PFSK-1 (cell line): Measurements from ENCODE around the gene PIAS4.

Experiments used
- POLR2AphosphoS5 ChIP-seq: IDR thresholded peaks from 2 replicates; pipeline ENCODE4 v1.6.1; 2012; ENCODE audit warnings: low read depth, mild to moderate bottlenecking, control low read depth, low read length, moderate library complexity
- REST ChIP-seq, 2 experiments: IDR thresholded peaks; 2 replicates each; pipeline versions ENCODE4 v1.6.1 to v1.8.0; 2011 to 2012; ENCODE audit warnings: low read depth in 2 of 2, low read length in 2 of 2, control low read depth in 1 of 2, inconsistent platforms in 1 of 2, mild to moderate bottlenecking in 1 of 2, moderate library complexity in 1 of 2; ENCODE audit not compliant: insufficient read depth in 1 of 2
- TAF1 ChIP-seq: IDR thresholded peaks from 2 replicates; pipeline ENCODE4 v1.6.1; 2012; ENCODE audit warnings: low read length, control low read depth, borderline replicate concordance; ENCODE audit not compliant: insufficient read depth

GRCh38 chr19:4051175-4052101 is 43.9 kb downstream of the PIAS4 start:
- no peak for TF ChIP-seq TAF1
- no peak for TF ChIP-seq POLR2AphosphoS5
- TF ChIP-seq REST (IDR thresholded peaks at IDR 0.05; ENCODE audit: insufficient read depth in 1 of 2, low read depth in 2 of 2, low read length in 2 of 2): no peak
